GM19099 (cell line): ENCODE data around the gene DBI.

Experiments used
- POLR2A ChIP-seq: IDR thresholded peaks from 3 replicates; pipeline ENCODE4 v1.6.1; 2011; ENCODE audit warnings: low read depth; ENCODE audit not compliant: insufficient read length; ENCODE audit errors: extremely low read depth

Gene DBI

GRCh38 chr2:119383410-119384140 lies 16.8 kb downstream of the DBI start:
- TF ChIP-seq POLR2A, result no peak

DNA sequence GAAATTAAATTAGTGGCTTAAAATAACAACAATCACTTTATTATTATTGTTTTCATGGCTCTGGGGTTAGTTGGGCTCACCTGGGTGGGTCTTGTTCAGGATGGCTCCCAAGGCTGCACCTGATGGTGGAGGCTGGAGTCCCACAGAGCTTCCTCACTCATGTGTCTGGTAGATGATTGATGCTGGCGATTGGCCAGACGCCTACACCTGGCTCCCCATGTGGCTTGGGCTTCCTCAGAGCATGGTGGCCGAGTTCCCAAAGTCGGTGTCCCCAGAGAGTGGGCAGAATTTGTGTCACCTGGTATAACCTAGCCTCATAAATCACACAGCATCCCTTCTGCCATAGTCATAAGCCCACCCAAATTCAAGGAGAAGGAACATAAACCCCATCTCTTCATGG lies 18.2 kb downstream of the DBI start:
- no peak for TF ChIP-seq POLR2A

DNA sequence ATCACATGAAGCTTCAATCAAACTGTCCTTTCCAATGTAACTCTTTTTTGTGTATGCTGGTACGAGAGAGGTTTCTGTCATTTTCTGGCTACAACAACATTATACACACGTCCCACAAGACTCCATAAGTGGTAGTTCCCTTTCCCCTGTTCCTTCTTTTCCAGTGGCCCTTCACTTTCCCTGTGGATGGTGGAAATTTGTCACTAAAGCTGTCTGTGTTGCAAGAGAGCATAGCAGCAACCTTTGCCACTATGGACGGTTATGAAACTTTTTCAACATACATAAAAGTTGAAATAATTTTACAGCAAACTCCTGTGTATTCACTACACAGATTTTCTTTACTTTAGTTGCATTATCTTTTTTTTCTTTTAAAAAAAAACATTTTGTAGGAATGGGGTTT lies 18.7 kb downstream of the DBI start:
- TF ChIP-seq POLR2A, result no peak

DNA sequence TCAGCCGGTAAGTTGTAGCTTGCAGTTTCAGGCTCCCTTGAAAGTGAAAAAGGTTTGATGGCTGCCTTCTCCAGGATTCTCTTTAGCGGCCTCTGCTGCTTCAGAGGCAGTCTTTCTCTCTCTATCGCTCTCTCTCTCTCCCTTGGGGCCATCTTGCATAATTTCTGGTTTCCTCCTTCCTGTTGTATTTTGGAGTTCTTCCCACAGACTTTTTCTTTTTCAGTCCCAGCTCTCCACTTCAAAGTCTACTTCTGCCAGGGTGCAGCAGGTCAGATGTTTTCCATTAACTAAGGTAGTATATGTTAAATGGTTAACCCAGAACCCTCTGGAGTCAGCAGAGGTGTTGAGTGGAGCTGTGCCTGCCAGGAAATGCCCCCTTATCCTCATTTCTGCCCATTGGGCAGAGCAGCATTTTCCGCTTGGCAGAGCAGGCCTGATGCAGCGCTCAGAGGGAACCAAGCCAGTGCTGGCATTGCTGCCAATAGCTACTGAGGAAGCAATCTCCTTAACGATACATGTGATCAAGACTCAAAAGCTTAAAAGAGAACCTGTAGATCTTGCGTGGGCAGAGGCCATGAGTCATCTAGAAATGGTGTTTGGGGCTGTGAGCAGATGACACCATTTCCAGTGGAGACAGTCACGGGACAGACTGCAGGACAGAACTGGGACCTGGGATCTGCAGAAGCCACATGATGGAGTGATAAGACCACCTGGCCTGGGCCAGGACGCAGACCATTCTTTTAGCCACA lies 20.8 kb downstream of the DBI start:
- TF ChIP-seq POLR2A, result peak; percentile 19

GRCh38 chr2:119389615-119390306 lies 23.0 kb downstream of the DBI start:
- no peak for TF ChIP-seq POLR2A

DNA sequence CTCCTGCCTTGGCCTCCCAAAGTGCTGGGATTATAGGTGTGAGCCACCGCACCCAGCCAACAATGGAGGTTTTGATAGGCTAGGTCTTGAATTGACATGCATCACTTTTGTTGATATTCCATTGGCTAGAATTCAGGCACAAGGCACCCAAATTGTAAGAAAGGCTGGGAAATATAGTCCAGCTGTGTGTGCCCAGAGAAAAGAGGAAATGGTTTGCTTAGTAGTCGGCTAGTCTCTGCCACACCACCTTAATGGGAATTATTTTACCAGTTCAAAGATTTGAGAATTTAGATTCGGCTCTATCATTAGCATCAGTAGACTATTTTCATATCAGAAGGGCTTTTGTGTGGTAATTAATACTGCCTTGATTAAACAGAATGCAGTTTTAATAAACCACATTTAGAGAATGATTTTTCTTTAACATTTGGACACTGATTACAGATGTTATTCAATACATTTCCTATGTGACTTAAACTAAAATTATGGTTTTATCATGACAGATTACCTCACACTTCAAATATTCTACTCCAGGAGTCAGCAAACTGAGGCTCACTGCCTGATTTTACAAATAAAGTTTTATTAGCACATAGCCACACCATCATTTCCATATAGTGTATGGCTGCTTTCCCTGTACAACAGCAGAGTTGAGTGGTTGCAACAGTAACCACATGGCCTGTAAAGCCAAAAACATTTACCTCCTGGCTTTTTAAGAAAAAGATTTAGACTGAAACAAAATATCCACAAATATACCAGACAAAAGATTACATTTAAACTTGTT lies 27.4 kb downstream of the DBI start:
- TF ChIP-seq POLR2A, result no peak

DNA sequence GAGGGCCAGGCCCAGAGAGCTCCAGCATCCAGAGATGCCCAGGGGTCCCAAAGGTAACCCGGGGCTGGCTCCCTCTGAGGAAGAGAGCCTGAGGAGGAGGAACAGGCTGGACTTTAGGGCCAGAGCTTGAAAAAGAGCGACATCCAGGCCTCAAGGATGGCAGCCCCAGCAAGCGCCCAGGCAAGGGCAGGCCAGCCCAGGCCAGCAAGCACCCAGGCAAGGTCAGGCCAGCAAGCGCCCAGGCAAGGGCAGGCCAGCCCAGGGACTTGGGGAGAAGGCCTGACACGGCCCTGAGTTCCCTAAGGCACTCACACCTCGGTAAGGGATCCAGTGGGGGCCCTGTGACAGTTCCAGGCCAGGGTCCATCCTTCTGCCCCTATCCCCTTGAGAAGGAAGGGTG lies 30.4 kb downstream of the DBI start:
- TF ChIP-seq POLR2A, result no peak

- TF ChIP-seq POLR2A, result no peak
Observed at GRCh38 chr2:119402106-119402505, 35.3 kb downstream of the DBI start.

- no peak for TF ChIP-seq POLR2A
Observed at GRCh38 chr2:119402645-119403560, 36.1 kb downstream of the DBI start.

GRCh38 chr2:119405151-119405550 lies 38.4 kb downstream of the DBI start:
- no peak for TF ChIP-seq POLR2A

DNA sequence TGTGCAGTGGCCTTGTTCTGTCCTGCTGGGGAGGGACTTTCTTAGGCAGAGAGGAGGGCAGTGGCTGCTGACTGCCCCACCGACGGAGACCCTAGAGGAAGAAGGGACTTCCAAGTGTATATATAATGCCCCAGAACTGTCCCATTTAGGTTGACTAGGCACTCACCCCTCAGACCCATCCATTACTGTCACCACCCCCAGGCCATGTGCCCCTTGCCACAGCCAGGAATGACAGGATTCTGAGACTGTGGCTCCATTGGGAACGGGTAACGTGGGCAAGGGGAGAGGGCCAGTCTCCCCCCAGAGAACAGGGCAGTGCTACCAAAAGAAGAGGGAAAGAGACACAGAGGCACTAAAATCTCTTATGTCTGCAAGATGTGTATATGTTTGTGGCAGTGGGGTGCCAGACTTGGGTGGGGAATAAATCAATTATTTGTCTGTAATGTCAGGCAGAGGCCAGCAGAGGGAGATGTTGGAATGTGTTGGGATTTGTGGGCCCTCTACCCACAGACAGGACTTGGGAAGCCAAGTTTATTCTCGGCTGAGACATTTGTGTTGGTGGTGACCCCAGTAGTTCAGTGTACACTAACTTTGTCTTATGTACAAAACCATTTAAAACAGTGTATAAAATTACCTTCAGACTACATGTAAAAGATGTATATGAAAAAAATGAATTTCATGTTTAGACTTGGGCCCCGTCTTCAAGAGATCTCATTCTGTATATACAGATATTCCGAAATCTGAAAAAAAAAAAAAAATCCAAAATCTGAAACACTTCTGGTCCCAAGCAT lies 40.8 kb downstream of the DBI start:
- no peak for TF ChIP-seq POLR2A

GRCh38 chr2:119408221-119408619 lies 41.4 kb downstream of the DBI start:
- no peak for TF ChIP-seq POLR2A

GRCh38 chr2:119409506-119409905 lies 42.7 kb downstream of the DBI start:
- no peak for TF ChIP-seq POLR2A

- TF ChIP-seq POLR2A, result no peak
Observed at GRCh38 chr2:119414894-119415293, 48.1 kb downstream of the DBI start.

DNA sequence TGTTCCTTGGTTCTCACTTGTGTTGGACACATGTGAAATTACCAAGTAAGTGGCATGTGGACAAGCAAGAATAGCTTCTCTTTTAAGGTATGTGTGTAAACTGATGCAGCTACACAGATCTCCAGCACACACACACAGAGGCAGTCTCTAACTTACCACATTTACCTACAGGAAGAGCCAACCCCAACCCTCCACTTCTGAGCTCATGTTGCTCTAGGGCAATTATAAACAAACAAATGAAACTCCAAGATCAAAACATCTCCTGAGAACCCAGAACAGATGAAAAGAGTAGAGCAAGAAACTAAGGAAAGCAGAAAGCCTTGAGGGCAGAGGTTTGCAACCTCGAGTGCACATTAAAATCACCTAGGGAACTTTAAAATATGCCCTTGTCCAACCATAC lies 48.9 kb downstream of the DBI start:
- no peak for TF ChIP-seq POLR2A
